H1 (cell line): ENCODE results near the gene TMEM44. TPM values are rescaled to one million over a fixed set of nuclear protein-coding genes. Genes with fewer than 3 reads are reported as not detected.

Experiments
- CTCF ChIA-PET: fragments of 300-600 bp; sonication (Branson Sonifier 250); formaldehyde crosslinking; loops from one replicate; lab custom pipeline; 2021; ENCODE audit not compliant: partially characterized antibody; lab: Charles Lee
- POLR2A ChIA-PET: fragments of 300-600 bp; sonication (Branson Sonifier 250); formaldehyde crosslinking; loops from one replicate; lab custom pipeline; 2021; ENCODE audit warnings: inconsistent platforms; ENCODE audit not compliant: partially characterized antibody; lab: Charles Lee
- DNase-seq, 2 experiments: peaks; one replicate each; pipeline versions ENCODE4 v3.0.0 to v3.0.0-alpha.2; 2010 to 2022; ENCODE audit warnings: low spot score in 2 of 2, low read depth in 1 of 2, mixed read lengths in 1 of 2
- FAIRE-seq: peaks from 2 replicates; lab custom pipeline; 2011; peaks lifted over from hg19 to GRCh38; lab: Jason Lieb, UNC
- H2AFZ ChIP-seq: 2 replicates; pipeline ENCODE4 v1.8.1; 2012; ENCODE audit warnings: low read length, inconsistent platforms
- H2AK5ac ChIP-seq: 2 replicates; pipeline ENCODE4 v1.6.1; 2013; ENCODE audit warnings: low read depth, low read length
- H2BK120ac ChIP-seq: replicated peaks from 2 replicates; pipeline ENCODE3; 2013; ENCODE audit warnings: low read depth, low read length, inconsistent platforms
- H2BK12ac ChIP-seq: 2 replicates; pipeline ENCODE4 v1.6.1; 2013; ENCODE audit warnings: low read depth, low read length
- H2BK15ac ChIP-seq: 2 replicates; pipeline ENCODE4 v1.6.1; 2013; ENCODE audit warnings: low read length
- H2BK20ac ChIP-seq: 2 replicates; pipeline ENCODE4 v1.6.1; 2013; ENCODE audit warnings: low read length
- H2BK5ac ChIP-seq: 2 replicates; pipeline ENCODE4 v1.6.1; 2013; ENCODE audit warnings: low read depth, low read length
- H3K14ac ChIP-seq: 2 replicates; pipeline ENCODE4 v1.6.1; 2013; ENCODE audit warnings: inconsistent platforms; ENCODE audit not compliant: insufficient read length
- H3K18ac ChIP-seq: 2 replicates; pipeline ENCODE4 v1.6.1; 2013; ENCODE audit warnings: low read length; ENCODE audit errors: extremely low read depth
- H3K23ac ChIP-seq: 2 replicates; pipeline ENCODE4 v1.6.1; 2013; ENCODE audit warnings: inconsistent platforms; ENCODE audit not compliant: insufficient read length
- H3K23me2 ChIP-seq: 2 replicates; pipeline ENCODE4 v1.6.1; 2013; ENCODE audit warnings: low read depth, low read length
- H3K27ac ChIP-seq: 2 replicates; pipeline ENCODE4 v1.6.1; 2011; ENCODE audit warnings: low read depth, low read length, inconsistent platforms
- H3K27me3 ChIP-seq, 4 experiments: replicated peaks in 1 of 4; 1 replicate in 1 of 4; 2 replicates in 3 of 4; pipeline versions ENCODE4 v1.6.1 to v1.8.1; 2011 to 2013; ENCODE audit warnings: low read length in 3 of 4, mild to moderate bottlenecking in 3 of 4, inconsistent platforms in 2 of 4, mixed read lengths in 2 of 4, moderate library complexity in 1 of 4; ENCODE audit not compliant: control insufficient read depth in 3 of 4, insufficient read depth in 3 of 4; ENCODE audit errors: extremely low read depth in 1 of 4
- H3K36me3 ChIP-seq, 4 experiments: 2 replicates each; pipeline versions ENCODE4 v1.6.1 to v1.8.1; 2011 to 2013; ENCODE audit warnings: mild to moderate bottlenecking in 4 of 4, low read length in 3 of 4, moderate library complexity in 2 of 4, control low read depth in 1 of 4, inconsistent platforms in 1 of 4; ENCODE audit not compliant: insufficient read depth in 4 of 4, control insufficient read depth in 2 of 4
- H3K4ac ChIP-seq: replicated peaks from 2 replicates; pipeline ENCODE3; 2013; ENCODE audit warnings: low read length, low read depth, mixed read lengths, inconsistent platforms; ENCODE audit not compliant: insufficient read length
- H3K4me1 ChIP-seq, 4 experiments: replicated peaks in 1 of 4; 1 replicate in 1 of 4; 2 replicates in 3 of 4; pipeline versions ENCODE4 v1.6.1 to v1.8.1; 2011 to 2013; ENCODE audit warnings: low read length in 3 of 4, inconsistent platforms in 2 of 4, mixed read lengths in 1 of 4; ENCODE audit not compliant: insufficient read depth in 4 of 4, control insufficient read depth in 3 of 4
- H3K4me2 ChIP-seq, 2 experiments: 2 replicates each; pipeline versions ENCODE4 v1.6.1 to v1.8.1; 2011 to 2013; ENCODE audit warnings: low read depth in 2 of 2, low read length in 2 of 2, control low read depth in 1 of 2, inconsistent platforms in 1 of 2, mild to moderate bottlenecking in 1 of 2; ENCODE audit not compliant: insufficient read depth in 1 of 2
- H3K4me3 ChIP-seq, 4 experiments: fragments of 200-600, 300-600 bp in 1 of 4; sonication (generic), shearing (Covaris generic), sonication (Bioruptor Twin) in 1 of 4; 2 replicates each; pipeline versions ENCODE4 v1.5.1 to v1.8.1; 2011 to 2016; ENCODE audit warnings: low read length in 4 of 4, low read depth in 3 of 4, control low read depth in 2 of 4, inconsistent platforms in 2 of 4, mild to moderate bottlenecking in 2 of 4, mixed read lengths in 1 of 4, moderate library complexity in 1 of 4; ENCODE audit not compliant: insufficient read depth in 2 of 4; ENCODE audit errors: extremely low read depth in 1 of 4
- H3K56ac ChIP-seq: replicated peaks from 2 replicates; pipeline ENCODE3; 2013; ENCODE audit warnings: low read depth, mild to moderate bottlenecking, mixed read lengths, low read length, inconsistent platforms; ENCODE audit not compliant: insufficient read length
- H3K79me1 ChIP-seq: 2 replicates; pipeline ENCODE4 v1.6.1; 2013; ENCODE audit warnings: low read depth, low read length, control low read depth
- H3K79me2 ChIP-seq, 2 experiments: 2 replicates each; pipeline versions ENCODE4 v1.6.1 to v1.8.1; 2012 to 2013; ENCODE audit warnings: low read length in 2 of 2, mild to moderate bottlenecking in 2 of 2, inconsistent platforms in 1 of 2; ENCODE audit not compliant: insufficient read depth in 2 of 2, control insufficient read depth in 1 of 2
- H3K9ac ChIP-seq, 4 experiments: replicated peaks in 1 of 4; 1 replicate in 1 of 4; 2 replicates in 3 of 4; pipeline versions ENCODE4 v1.6.1 to v1.8.1; 2011 to 2013; ENCODE audit warnings: low read depth in 3 of 4, low read length in 3 of 4, control low read depth in 2 of 4, mild to moderate bottlenecking in 2 of 4, moderate library complexity in 2 of 4, inconsistent platforms in 1 of 4; ENCODE audit errors: extremely low read depth in 1 of 4
- H3K9me3 ChIP-seq, 2 experiments: 2 replicates each; pipeline versions ENCODE4 v1.6.1 to v1.8.1; 2012 to 2013; ENCODE audit warnings: mild to moderate bottlenecking in 2 of 2, moderate library complexity in 2 of 2, control low read depth in 1 of 2, inconsistent platforms in 1 of 2, low read depth in 1 of 2, low read length in 1 of 2, mixed read lengths in 1 of 2; ENCODE audit not compliant: insufficient read depth in 2 of 2
- H4K20me1 ChIP-seq, 2 experiments: replicated peaks in 1 of 2; 2 replicates each; pipeline versions ENCODE3 to v1.8.1; 2011 to 2013; ENCODE audit warnings: inconsistent platforms in 2 of 2, low read length in 2 of 2, mild to moderate bottlenecking in 1 of 2; ENCODE audit not compliant: insufficient read depth in 2 of 2, control insufficient read depth in 1 of 2
- H4K5ac ChIP-seq: 2 replicates; pipeline ENCODE4 v1.6.1; 2013; ENCODE audit warnings: low read length, low read depth, mixed read lengths, inconsistent platforms; ENCODE audit not compliant: insufficient read length
- H4K8ac ChIP-seq: 2 replicates; pipeline ENCODE4 v1.8.0; 2013; ENCODE audit warnings: mild to moderate bottlenecking, moderate library complexity, low read length, inconsistent platforms; ENCODE audit not compliant: insufficient read depth; ENCODE audit errors: extremely low read depth
- H4K91ac ChIP-seq: replicated peaks from 2 replicates; pipeline ENCODE3; 2013; ENCODE audit warnings: low read length, mixed read lengths, inconsistent platforms; ENCODE audit not compliant: insufficient read length
- WGBS, 2 experiments: shearing (Covaris generic) in 1 of 2; methylation state at CpG; one replicate each; pipeline versions ENCODE4 v1.1.6 to v1.1.7; 2013 to 2015; ENCODE audit warnings: low lambda C conversion rate in 2 of 2, mixed read lengths in 2 of 2, inconsistent platforms in 1 of 2, low coverage in 1 of 2, missing lambda C conversion rate in 1 of 2; ENCODE audit not compliant: insufficient replicate concordance in 2 of 2, insufficient coverage in 1 of 2, insufficient read length in 1 of 2; ENCODE audit errors: extremely low coverage in 1 of 2, missing lambda C conversion rate in 1 of 2; 5-methylcytosine and 5-hydroxymethylcytosine counted together
- polyA plus RNA-seq, 7 experiments: library from polyadenylated mRNA; depleted of rRNA in 3 of 7; stranded (reverse) in 5 of 7; unstranded in 2 of 7; fragments of >200 nt in 5 of 7; fragments of 200-250 nt in 2 of 7; gene quantifications; 1 replicate in 5 of 7; 2 replicates in 1 of 7; 4 replicates in 1 of 7; pipeline versions ENCODE4 v1.2.1 to v1.2.3, GENCODE V29; 2011 to 2013; ENCODE audit warnings: missing spikeins in 2 of 7, mixed read lengths in 2 of 7
- total RNA-seq: library from RNA; stranded (reverse); fragmentation: NEBNext Ultra II Directional; extraction: Animal tissue kit (Norgen Biotek cat#: 25700); gene quantifications from 2 replicates; pipeline ENCODE4 v1.2.1, GENCODE V29; 2021

The TMEM44 gene
- total and polyA plus RNA-seq, 2 of the 8 experiments (the other 6 are each of a cell fraction or from before 2014, with no cell fraction given): 14.0 to 16.7 TPM

GRCh38 chr3:194561306-194561974 lies 71.8 kb downstream of the TMEM44 start:
- Histone ChIP-seq H3K79me2 (no peaks in the 10 kb centered on the region), H3K56ac (no peak overlapping the region), H4K20me1 (no peaks in the 10 kb centered on the region), H3K9me3 (no peaks in the 10 kb centered on the region), H3K79me1 (no peaks in the 10 kb centered on the region), H2BK15ac (no peak overlapping the region), H4K91ac (no peak overlapping the region), H3K4me1 (peaks cover 0 to 5% (median 2%) of the 10 kb centered on the region in 4 experiments; a peak in 4 of 7 replicates), H3K9ac (no peak overlapping the region), H2BK12ac (no peak overlapping the region), H4K5ac (no peak overlapping the region), H3K27me3 (peaks cover 0 to 3% (median 0%) of the 10 kb centered on the region in 4 experiments; a peak in 1 of 7 replicates), H3K4me2 (no peak overlapping the region), H3K4ac (no peak overlapping the region), H3K23me2 (no peaks in the 10 kb centered on the region), H2AK5ac (no peak overlapping the region), H2BK20ac (no peak overlapping the region), H3K4me3 (no peak overlapping the region), H2BK120ac (no peak overlapping the region), H3K36me3 (no peaks in the 10 kb centered on the region), H3K23ac (no peak overlapping the region), H3K27ac (no peak overlapping the region), H3K14ac (no peak overlapping the region), H4K8ac (no peak overlapping the region), H2AFZ (no peak overlapping the region), H2BK5ac (no peak overlapping the region), H3K18ac (no peak overlapping the region)
- POLR2A ChIA-PET: no interaction called here
- no peak for DNase-seq
- 91% methylated on average over 7 of the region's 7 CpGs; no CpG with 5 or more reads in 1 of the 2 experiments for WGBS, 2 experiments
- FAIRE-seq: no peak
- CTCF ChIA-PET: interaction anchor here (1.0 to 1.9 kb wide), 2 partner anchors 13 to 90 kb away, joined by 3 to 10 read pairs; no protein-coding TSS in a partner anchor
